SK-N-SH (cell line): ENCODE measurements around the gene TMUB1.

Experiments used
- CHD2 ChIP-seq: fragments of 150-350 bp; IDR thresholded peaks from 2 replicates; pipeline ENCODE4 v1.6.1; 2018; ENCODE audit warnings: low read length; ENCODE audit not compliant: partially characterized antibody
- PBX3 ChIP-seq: IDR thresholded peaks from 2 replicates; pipeline ENCODE4; 2012

GRCh38 chr7:151118108-151119054, 35.1 kb upstream of the TMUB1 start:
- TF ChIP-seq PBX3 (no peak), CHD2 (no peak)
